T-helper 17 cell (primary cell): ENCODE measurements around the gene RNF224. TPM values are rescaled to one million over a fixed set of nuclear protein-coding genes. Genes with fewer than 3 reads are reported as not detected.

Experiments used
- ATAC-seq: fragments of 150-1000 bp; cut with Tn5 transposase; 2 replicates; pipeline ENCODE4 v1.10.0; 2021; ENCODE audit warnings: mild to moderate bottlenecking, moderate library complexity
- DNase-seq, 3 donors: peaks; one replicate each; pipeline versions ENCODE4 v3.0.0 to v3.0.0-alpha.2; 2020 to 2021
- H3K9me3 ChIP-seq: one replicate; pipeline ENCODE4 v1.7.0; 2013; ENCODE audit warnings: low read length, mild to moderate bottlenecking; ENCODE audit not compliant: control insufficient read depth, poor library complexity, severe bottlenecking
- H3K27ac Mint-ChIP-seq: one replicate; pipeline ENCODE4 v1.8.0; 2022; ENCODE audit warnings: mild to moderate bottlenecking, moderate library complexity, mixed read lengths
- H3K27me3 Mint-ChIP-seq: one replicate; pipeline ENCODE4 v1.8.0; 2022; ENCODE audit warnings: mixed read lengths
- H3K36me3 Mint-ChIP-seq: one replicate; pipeline ENCODE4 v1.8.0; 2022; ENCODE audit warnings: low read depth, mixed read lengths
- H3K4me1 Mint-ChIP-seq: one replicate; pipeline ENCODE4 v1.8.0; 2022; ENCODE audit warnings: mild to moderate bottlenecking, mixed read lengths
- H3K4me3 Mint-ChIP-seq: one replicate; pipeline ENCODE4 v1.8.0; 2022; ENCODE audit warnings: mild to moderate bottlenecking, moderate library complexity, mixed read lengths
- total RNA-seq, 4 donors: library from RNA in 2 of 4; stranded (reverse) in 2 of 4; gene quantifications; one replicate each; pipeline ENCODE4 v1.2.3 and lab custom pipeline; 2022 to 2026

Gene RNF224
- total RNA-seq, 2 donors from 2014 or later: not detected

- peaks cover 3% of the 10 kb centered on the region for H3K36me3 Mint-ChIP-seq
- peaks cover 24% of the 10 kb centered on the region for H3K4me1 Mint-ChIP-seq
- H3K9me3 ChIP-seq: no peaks in the 10 kb centered on the region
- DNase-seq: no peak
- no peak for ATAC-seq
- H3K4me3 Mint-ChIP-seq: no peak overlapping the region
- no peak overlapping the region for H3K27ac Mint-ChIP-seq
- H3K27me3 Mint-ChIP-seq: no peaks in the 10 kb centered on the region
Measured at GRCh38 chr9:137273611-137274320, 46.5 kb downstream of the RNF224 start.

GRCh38 chr9:137275203-137275587 lies 47.9 kb downstream of the RNF224 start:
- DNase-seq: no peak
- Mint-ChIP-seq H3K27ac (peak overlapping the region; percentile 77), H3K4me1 (peaks cover 22% of the 10 kb centered on the region), H3K4me3 (peak overlapping the region; percentile 65), H3K36me3 (peaks cover 2% of the 10 kb centered on the region), H3K27me3 (no peaks in the 10 kb centered on the region)
- no peaks in the 10 kb centered on the region for H3K9me3 ChIP-seq
- no peak for ATAC-seq

DNA sequence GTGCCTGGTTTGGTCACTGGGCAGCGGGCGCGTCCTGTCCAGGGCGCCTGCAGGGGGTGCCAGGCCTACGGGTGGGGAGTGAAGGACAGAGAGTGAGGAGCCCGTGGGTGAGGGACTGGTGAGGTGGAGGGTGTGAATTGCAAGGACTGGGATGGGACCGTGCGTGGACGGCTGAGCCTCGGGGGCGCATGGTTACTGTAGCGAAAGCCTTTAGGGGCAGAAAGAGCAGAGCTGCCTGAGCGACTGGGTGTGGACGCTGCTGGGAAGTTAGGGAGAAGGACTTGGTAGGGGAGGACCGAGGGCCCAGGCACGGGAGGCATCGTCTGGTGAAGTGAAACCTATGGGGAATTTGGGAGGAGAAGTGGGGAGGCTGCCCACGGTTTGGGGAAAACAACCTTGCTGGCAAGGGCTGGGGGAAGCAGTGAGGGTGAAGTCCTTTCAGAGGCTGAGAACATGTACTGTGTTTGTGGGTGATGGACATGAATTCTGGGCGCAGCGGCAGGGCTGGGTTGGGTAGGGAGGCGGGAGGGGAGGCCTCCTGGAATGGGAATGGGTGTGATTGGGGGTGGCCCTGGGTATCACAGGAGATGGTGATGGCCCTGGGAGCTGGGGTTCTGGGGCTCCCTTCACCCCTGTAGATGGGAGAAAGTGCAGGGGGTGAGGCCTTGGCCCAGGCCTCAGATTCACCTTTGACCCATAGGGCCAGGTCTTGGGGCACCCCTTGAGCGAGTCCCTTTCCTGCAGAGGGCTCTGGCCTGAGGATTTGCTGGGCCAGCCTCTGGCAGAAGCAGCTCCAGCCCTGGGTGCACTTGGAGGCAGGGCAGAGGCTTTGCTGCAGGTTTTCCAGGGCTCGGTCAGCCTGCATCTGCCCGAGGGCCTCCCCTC lies 48.5 kb downstream of the RNF224 start:
- Mint-ChIP-seq H3K4me1 (peaks cover 22% of the 10 kb centered on the region), H3K27me3 (no peaks in the 10 kb centered on the region), H3K4me3 (peak overlapping the region; percentile 65), H3K36me3 (peaks cover 2% of the 10 kb centered on the region), H3K27ac (peak overlapping the region; percentile 77)
- no peak for DNase-seq
- no peak for ATAC-seq
- H3K9me3 ChIP-seq: no peaks in the 10 kb centered on the region

DNA sequence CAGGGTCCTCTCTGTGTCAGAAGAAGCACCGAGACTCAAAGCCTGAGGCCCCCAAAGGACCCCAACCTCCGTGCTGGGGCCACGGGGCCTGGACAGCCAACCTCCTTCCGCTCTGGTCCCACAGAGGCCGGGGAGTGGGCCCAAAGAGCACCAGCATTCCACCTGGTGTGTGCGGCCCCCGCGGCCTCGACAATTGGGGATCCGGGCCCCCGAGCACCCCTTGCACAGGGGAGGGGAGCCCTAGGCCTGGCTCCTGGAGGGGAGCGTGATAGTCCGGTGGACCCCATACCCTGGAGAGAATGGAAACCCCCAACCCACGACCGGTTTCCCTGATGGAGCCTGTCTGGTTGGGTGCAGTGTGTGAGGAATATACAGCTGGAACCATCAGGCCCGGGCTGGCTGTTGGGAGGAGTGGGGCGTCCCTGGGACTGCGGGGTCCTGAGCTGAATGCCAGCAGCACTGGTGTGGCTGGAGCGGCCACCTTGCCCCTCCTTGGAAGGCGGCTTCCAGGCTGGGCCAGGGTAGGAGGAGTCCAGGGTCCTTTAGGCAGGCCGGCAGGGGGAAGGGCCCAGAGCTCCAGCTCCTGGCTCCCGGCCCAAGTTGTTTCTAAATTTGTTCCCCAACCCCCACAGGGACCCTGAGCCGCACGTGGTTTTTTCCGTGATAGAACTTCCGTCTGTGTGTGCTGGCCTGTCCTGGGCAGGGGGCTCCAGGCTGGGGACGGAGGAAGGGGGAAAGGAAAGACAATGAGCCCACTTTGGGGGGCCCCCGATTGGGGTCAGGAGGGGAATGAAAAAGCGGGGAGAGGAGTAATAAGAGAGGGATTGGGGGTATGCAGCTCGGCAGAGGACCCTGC lies 49.4 kb downstream of the RNF224 start:
- peaks cover 19% of the 10 kb centered on the region for H3K4me1 Mint-ChIP-seq
- DNase-seq (no peak), ATAC-seq (no peak)
- no peaks in the 10 kb centered on the region for H3K9me3 ChIP-seq
- H3K27me3 Mint-ChIP-seq: no peaks in the 10 kb centered on the region
- H3K36me3 Mint-ChIP-seq: no peaks in the 10 kb centered on the region
- peak overlapping the region; percentile 77 for H3K4me3 Mint-ChIP-seq
- H3K27ac Mint-ChIP-seq: peak overlapping the region; percentile 77

- no peaks in the 10 kb centered on the region for H3K9me3 ChIP-seq
- Mint-ChIP-seq H3K27ac (peak within 1 kb of the TSS; percentile 77), H3K4me1 (peaks cover 19% of the 10 kb centered on the region), H3K36me3 (no peaks in the 10 kb centered on the region), H3K27me3 (peaks cover 5% of the 10 kb centered on the region), H3K4me3 (peak within 1 kb of the TSS; percentile 84)
- ATAC-seq (peak; percentile 64), DNase-seq (no peak)
Measured at GRCh38 chr9:137277329-137278041, 50.2 kb downstream of the RNF224 start, which contains the start of gene TOR4A. TSS of gene TOR4A (plus strand) at chr9:137277726. CDS start at chr9:137278690, 964 bp downstream.

DNA sequence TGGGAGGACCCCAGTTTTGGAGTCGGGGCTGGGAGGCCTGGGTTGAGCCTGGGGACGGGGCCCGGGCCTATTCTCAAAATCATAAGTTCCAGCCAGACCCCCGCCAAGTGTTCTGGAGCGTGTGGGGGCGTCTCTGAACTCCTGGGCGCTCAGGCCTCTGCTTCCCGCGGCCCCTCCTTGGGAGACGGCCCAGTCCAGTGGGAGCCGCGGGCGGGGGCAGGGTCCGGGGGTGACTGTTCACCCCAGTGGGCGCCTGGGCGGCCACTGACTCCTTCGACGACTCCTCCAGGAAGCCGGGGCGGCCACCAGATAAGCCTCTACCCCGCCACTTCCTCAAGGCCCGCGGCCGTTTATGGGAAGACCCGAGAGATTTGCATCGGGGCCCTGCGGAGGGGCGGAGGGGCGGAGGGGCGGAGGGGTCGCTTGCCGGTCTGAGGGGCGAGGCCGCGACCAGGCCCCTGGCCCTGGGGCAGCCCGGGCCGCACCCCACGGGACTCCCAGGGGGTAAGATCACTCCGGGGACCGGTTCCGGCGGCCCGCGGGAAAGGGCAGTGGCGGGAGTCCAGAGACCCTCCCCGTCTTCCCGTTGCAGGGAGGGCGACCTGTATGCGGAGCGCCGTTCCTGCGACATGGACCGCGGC lies 50.9 kb downstream of the RNF224 start:
- H3K27me3 Mint-ChIP-seq: peaks cover 8% of the 10 kb centered on the region
- no peak overlapping the region for H3K27ac Mint-ChIP-seq
- no peaks in the 10 kb centered on the region for H3K36me3 Mint-ChIP-seq
- ATAC-seq: peak; percentile 14
- peak overlapping the region; percentile 84 for H3K4me3 Mint-ChIP-seq
- H3K4me1 Mint-ChIP-seq: peaks cover 21% of the 10 kb centered on the region
- H3K9me3 ChIP-seq: no peaks in the 10 kb centered on the region
- DNase-seq: no peak

Other genes with a start within 250 kb of the RNF224 start
- 100 to 1,000 TPM in 1 of 2 donors, 10 to 100 TPM in 1; 21.4 to 166 TPM for gene PTGDS, start 250.0 kb upstream of the RNF224 start, total RNA-seq
- gene LCNL1, start 244.5 kb upstream of the RNF224 start, total RNA-seq: 1 to 10 TPM in 1 of 2 donors, under 1 TPM in 1; 0.96 to 2.9 TPM
- 10 to 100 TPM; 85.7 to 89.9 TPM for gene PAXX, start 235.1 kb upstream of the RNF224 start, total RNA-seq
- gene CLIC3, start 230.9 kb upstream of the RNF224 start, total RNA-seq: 1 to 10 TPM; 1.9 to 2.1 TPM
- 100 to 1,000 TPM; 120 to 131 TPM for gene ABCA2, start 199.3 kb upstream of the RNF224 start, total RNA-seq
- gene FUT7, start 195.4 kb upstream of the RNF224 start, total RNA-seq: 10 to 100 TPM in 1 of 2 donors, 1 to 10 TPM in 1; 7.7 to 10.6 TPM
- gene NPDC1, start 181.3 kb upstream of the RNF224 start, total RNA-seq: 100 to 1,000 TPM; 139 to 202 TPM
- gene ENTPD2, start 173.4 kb upstream of the RNF224 start, total RNA-seq: under 1 TPM in 1 of 2 donors, not detected in 1; 0.20 TPM
- under 1 TPM; 0.27 to 0.39 TPM for gene SAPCD2, start 156.9 kb upstream of the RNF224 start, total RNA-seq
- gene UAP1L1, start 150.0 kb upstream of the RNF224 start, total RNA-seq: 10 to 100 TPM in 1 of 2 donors, 1 to 10 TPM in 1; 9.3 to 10.2 TPM
- gene MAN1B1, start 140.5 kb upstream of the RNF224 start, total RNA-seq: 10 to 100 TPM; 62.0 to 62.3 TPM
- gene DPP7, start 112.8 kb upstream of the RNF224 start, total RNA-seq: 100 to 1,000 TPM; 270 to 311 TPM
- gene GRIN1, start 88.3 kb upstream of the RNF224 start, total RNA-seq: not detected
- gene LRRC26, start 57.5 kb upstream of the RNF224 start, total RNA-seq: not detected
- not detected for gene TMEM210, start 55.4 kb upstream of the RNF224 start, total RNA-seq
- gene ANAPC2, start 38.9 kb upstream of the RNF224 start, total RNA-seq: 100 to 1,000 TPM; 114 to 116 TPM
- gene SSNA1, start 38.8 kb upstream of the RNF224 start, total RNA-seq: 10 to 100 TPM; 39.4 to 48.3 TPM
- gene TPRN, start 26.8 kb upstream of the RNF224 start, total RNA-seq: 1 to 10 TPM; 5.7 to 6.3 TPM
- 10 to 100 TPM; 21.3 to 21.4 TPM for gene TMEM203, start 21.9 kb upstream of the RNF224 start, total RNA-seq
- 10 to 100 TPM; 24.0 to 30.7 TPM for gene NDOR1, start 21.8 kb upstream of the RNF224 start, total RNA-seq
- 1 to 10 TPM; 1.2 to 5.3 TPM for gene RNF208, start 5.3 kb upstream of the RNF224 start, total RNA-seq
- under 1 TPM in 1 of 2 donors, not detected in 1; 0.52 TPM for gene CYSRT1, start 2.3 kb upstream of the RNF224 start, total RNA-seq
- gene SLC34A3, start 3.4 kb downstream of the RNF224 start, total RNA-seq: not detected
- 10 to 100 TPM; 81.0 to 90.5 TPM for gene TUBB4B, start 13.8 kb downstream of the RNF224 start, total RNA-seq
- gene STPG3, start 23.8 kb downstream of the RNF224 start, total RNA-seq: under 1 TPM in 1 of 2 donors, not detected in 1; 0.62 TPM
- gene NELFB, start 27.8 kb downstream of the RNF224 start, total RNA-seq: 10 to 100 TPM; 33.2 to 37.8 TPM
- 1 to 10 TPM; 2.1 to 4.0 TPM for gene TOR4A, start 50.2 kb downstream of the RNF224 start, total RNA-seq
- under 1 TPM; 0.42 to 0.91 TPM for gene NRARP, start 74.8 kb downstream of the RNF224 start, total RNA-seq
- gene EXD3, start 195.7 kb downstream of the RNF224 start, total RNA-seq: 10 to 100 TPM; 15.4 to 17.8 TPM
- 1 to 10 TPM; 3.0 to 3.3 TPM for gene NOXA1, start 195.9 kb downstream of the RNF224 start, total RNA-seq
- not detected for gene ENTPD8, start 213.9 kb downstream of the RNF224 start, total RNA-seq
- gene NSMF, start 231.8 kb downstream of the RNF224 start, total RNA-seq: 10 to 100 TPM; 41.5 to 54.2 TPM